ENCODE measurements around the gene TMEM59L. TPM values are rescaled to one million over a fixed set of nuclear protein-coding genes. Genes with fewer than 3 reads are reported as not detected.

The TMEM59L gene
- total RNA-seq, 1 experiment from 2014 or later, result 0.71 TPM

DNA sequence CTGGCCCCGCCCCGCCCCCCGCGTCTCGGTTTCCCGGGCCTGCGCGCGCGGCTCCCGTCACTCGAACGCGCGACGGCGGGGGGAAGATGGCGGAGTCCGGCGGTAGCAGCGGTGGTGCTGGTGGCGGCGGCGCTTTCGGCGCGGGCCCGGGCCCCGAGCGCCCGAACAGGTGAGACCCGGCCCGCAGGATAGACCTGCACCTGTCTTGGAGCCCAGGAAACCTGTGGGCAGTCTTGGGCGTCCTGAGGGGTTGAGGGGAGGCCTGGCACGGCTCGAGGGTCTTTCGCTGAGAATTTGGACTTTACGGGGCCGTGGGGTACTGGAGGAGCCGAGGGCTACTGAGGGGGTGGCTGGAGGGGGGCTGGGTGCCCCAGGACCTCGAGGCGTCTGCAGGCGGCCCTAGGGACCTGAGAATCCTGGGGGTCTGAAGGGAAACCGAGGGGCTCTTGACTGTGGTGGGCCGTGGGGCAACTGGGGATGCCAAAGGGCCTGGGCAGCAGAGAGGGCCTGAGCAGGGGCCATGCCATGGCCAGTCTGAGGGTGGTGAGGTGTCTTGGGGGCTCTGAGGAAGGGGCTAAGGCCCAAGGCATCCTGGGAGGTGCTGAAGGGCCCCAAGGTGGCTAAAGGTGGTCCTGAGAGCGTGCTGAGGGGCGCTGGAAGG lies 24.4 kb downstream of the TMEM59L start, which contains the start of gene KLHL26:
TSS of gene KLHL26 (plus strand) at position 60 of the 661 bp plus-strand sequence. CDS start at position 87, 27 bp downstream.
- TF ChIP-seq, protein P1, sequence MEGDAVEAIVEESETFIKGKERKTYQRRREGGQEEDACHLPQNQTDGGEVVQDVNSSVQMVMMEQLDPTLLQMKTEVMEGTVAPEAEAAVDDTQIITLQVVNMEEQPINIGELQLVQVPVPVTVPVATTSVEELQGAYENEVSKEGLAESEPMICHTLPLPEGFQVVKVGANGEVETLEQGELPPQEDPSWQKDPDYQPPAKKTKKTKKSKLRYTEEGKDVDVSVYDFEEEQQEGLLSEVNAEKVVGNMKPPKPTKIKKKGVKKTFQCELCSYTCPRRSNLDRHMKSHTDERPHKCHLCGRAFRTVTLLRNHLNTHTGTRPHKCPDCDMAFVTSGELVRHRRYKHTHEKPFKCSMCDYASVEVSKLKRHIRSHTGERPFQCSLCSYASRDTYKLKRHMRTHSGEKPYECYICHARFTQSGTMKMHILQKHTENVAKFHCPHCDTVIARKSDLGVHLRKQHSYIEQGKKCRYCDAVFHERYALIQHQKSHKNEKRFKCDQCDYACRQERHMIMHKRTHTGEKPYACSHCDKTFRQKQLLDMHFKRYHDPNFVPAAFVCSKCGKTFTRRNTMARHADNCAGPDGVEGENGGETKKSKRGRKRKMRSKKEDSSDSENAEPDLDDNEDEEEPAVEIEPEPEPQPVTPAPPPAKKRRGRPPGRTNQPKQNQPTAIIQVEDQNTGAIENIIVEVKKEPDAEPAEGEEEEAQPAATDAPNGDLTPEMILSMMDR (IDR thresholded peaks at IDR 0.05; ENCODE audit: unreplicated experiment), result no peak
- intact Hi-C loops (cut with micrococcal nuclease; ENCODE audit: unreplicated experiment), result no loop called here
- CTCF ChIA-PET, result no interaction called here
- Mint-ChIP-seq H3K27me3 (ENCODE audit: unreplicated experiment) (peaks cover 21% of the 10 kb centered on the region), H3K36me3 (ENCODE audit: insufficient read depth, unreplicated experiment) (peaks cover 23% of the 10 kb centered on the region), H3K27ac (ENCODE audit: unreplicated experiment) (peak within 1 kb of the TSS; percentile 60), H3K9me3 (ENCODE audit: low read depth, unreplicated experiment) (no peaks in the 10 kb centered on the region), H3K4me3 (ENCODE audit: low read depth, unreplicated experiment) (peak within 1 kb of the TSS; percentile 77), H3K4me1 (ENCODE audit: low read depth, unreplicated experiment) (peaks cover 19% of the 10 kb centered on the region)
- BruUV-seq (replicated peaks), result no TSS peak
- DNase-seq, result no peak

DNA sequence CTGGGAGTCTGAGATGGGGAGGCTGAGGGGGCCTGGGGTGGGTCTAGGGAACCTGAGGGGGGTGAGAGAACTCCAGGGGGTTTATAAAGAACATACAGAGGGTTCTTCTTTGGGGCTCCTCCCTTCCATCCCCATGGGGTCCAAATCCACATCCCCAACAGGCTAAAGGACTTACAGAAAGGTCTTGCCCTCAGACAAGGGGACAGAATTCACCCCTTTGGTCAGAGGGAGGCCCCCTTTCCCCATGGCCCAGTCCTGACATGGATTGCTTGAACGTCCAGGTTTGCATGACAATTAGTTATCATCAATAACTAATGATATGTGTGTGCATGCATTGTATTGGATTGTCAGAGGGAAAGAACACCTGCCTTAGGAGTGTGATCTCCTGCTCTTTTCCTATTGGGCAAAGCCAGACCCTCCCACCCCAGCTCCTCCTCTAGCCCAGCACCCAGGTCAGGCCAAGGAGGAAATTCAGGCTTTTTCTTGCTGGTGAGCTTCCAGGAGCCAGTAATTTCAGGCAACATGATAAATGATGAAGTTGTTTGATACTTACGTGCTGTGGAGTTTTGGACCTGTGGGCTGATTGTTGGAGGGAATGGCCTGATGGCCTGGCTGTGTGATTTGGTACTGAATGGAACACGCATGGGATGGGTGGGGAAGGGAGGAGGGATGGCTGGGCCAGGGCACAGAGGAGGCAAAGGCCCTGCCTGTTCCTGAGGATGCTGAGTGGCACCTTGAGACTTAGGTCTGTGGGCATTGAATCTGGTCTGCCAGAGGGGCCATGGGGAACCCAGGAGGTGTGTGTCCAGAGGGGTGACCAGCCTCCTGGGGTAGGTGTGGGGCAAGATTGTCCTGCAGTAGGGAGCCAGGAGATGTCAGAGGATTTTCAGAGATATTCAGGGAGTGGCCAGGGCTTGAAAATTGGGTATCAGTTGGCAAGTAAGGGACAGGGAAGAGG lies 25.3 kb downstream of the TMEM59L start:
- peaks cover 23% of the 10 kb centered on the region for H3K36me3 Mint-ChIP-seq (ENCODE audit: insufficient read depth, unreplicated experiment)
- intact Hi-C loops (cut with micrococcal nuclease; ENCODE audit: unreplicated experiment), result no loop called here
- peak; percentile 50 for DNase-seq
- H3K27ac Mint-ChIP-seq (ENCODE audit: unreplicated experiment), result no peak overlapping the region
- H3K4me3 Mint-ChIP-seq (ENCODE audit: low read depth, unreplicated experiment), result peak overlapping the region; percentile 77
- peaks cover 21% of the 10 kb centered on the region for H3K27me3 Mint-ChIP-seq (ENCODE audit: unreplicated experiment)
- peaks cover 19% of the 10 kb centered on the region for H3K4me1 Mint-ChIP-seq (ENCODE audit: low read depth, unreplicated experiment)
- CTCF ChIA-PET, result no interaction called here
- BruUV-seq (replicated peaks), result no TSS peak
- no peaks in the 10 kb centered on the region for H3K9me3 Mint-ChIP-seq (ENCODE audit: low read depth, unreplicated experiment)
- TF ChIP-seq, protein P1 (IDR thresholded peaks at IDR 0.05; ENCODE audit: unreplicated experiment), result no peak

DNA sequence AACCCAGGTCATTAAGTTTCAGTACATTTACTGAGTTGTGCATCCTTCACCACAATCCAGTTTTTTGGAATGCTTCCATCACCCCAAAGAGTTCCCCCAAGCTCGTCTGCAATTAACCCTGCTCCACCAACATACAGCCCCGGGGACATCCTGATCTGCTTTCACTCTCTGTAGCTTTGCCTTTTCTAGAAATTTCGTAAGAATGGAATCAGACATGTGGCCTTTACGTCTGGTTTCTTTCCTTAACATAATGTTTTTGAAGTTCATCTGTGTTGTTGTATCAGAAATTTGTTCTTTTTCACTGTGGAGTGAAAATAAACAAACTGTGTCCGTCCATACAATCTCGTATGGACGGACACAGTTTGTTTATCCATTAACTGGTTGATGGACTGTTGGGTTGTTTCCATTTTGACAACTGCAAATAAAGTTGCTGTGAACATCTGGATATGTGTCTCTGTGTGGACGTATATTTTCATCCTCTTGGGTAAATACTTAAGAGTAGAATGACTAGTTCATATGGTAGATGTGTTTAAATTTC lies 27.1 kb downstream of the TMEM59L start:
- no peaks in the 10 kb centered on the region for H3K9me3 Mint-ChIP-seq (ENCODE audit: low read depth, unreplicated experiment)
- H3K4me1 Mint-ChIP-seq (ENCODE audit: low read depth, unreplicated experiment), result peaks cover 19% of the 10 kb centered on the region
- H3K4me3 Mint-ChIP-seq (ENCODE audit: low read depth, unreplicated experiment), result no peak overlapping the region
- H3K36me3 Mint-ChIP-seq (ENCODE audit: insufficient read depth, unreplicated experiment), result peaks cover 23% of the 10 kb centered on the region
- TF ChIP-seq, protein P1 (IDR thresholded peaks at IDR 0.05; ENCODE audit: unreplicated experiment), result no peak
- DNase-seq, result no peak
- H3K27me3 Mint-ChIP-seq (ENCODE audit: unreplicated experiment), result peaks cover 13% of the 10 kb centered on the region
- CTCF ChIA-PET, result no interaction called here
- no peak overlapping the region for H3K27ac Mint-ChIP-seq (ENCODE audit: unreplicated experiment)
- TSS peak; percentile 28 for BruUV-seq (replicated peaks)
- intact Hi-C loops (cut with micrococcal nuclease; ENCODE audit: unreplicated experiment), result no loop called here

DNA sequence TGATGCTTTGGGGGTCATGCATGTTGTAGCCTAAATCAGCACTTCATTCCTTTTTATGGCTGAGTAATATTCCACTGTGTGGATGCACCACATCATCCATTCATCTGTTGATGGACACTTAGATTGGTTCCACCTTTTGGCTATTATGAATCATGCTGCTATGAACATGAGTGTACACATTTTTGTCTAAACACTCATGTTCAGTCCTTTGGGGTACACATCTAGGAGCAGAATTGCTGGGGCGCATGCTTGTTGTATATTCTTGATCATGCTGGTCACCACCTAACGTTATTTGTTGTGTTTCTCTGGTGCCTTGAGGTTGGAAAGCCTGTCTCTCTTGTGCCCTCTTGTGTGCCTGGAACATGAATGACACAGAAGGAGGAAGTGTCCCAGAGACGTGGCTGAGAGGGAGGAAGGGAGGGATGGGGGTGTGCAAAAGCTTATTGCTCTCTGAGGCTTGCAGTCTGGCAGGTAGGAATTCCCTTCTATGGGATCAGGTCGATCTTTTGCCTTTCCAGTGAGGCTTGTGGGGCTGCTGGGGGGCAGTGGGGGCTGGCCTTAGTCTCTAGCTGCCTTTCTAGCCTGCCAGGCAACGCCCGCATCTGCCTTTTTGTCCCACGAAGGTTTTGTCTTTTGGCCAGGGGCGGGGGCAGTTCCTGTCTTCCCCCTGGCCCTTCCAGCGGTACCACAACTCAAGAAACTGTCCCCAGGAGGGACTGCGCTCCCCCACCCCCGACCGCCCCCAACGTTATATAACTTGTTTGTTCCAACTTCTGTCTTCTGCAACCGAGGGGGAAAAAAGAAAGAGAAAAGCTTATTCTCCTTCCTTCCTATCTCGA lies 31.7 kb downstream of the TMEM59L start:
- Mint-ChIP-seq H3K36me3 (ENCODE audit: insufficient read depth, unreplicated experiment) (peaks cover 4% of the 10 kb centered on the region), H3K4me3 (ENCODE audit: low read depth, unreplicated experiment) (no peak overlapping the region), H3K27me3 (ENCODE audit: unreplicated experiment) (no peaks in the 10 kb centered on the region), H3K9me3 (ENCODE audit: low read depth, unreplicated experiment) (no peaks in the 10 kb centered on the region), H3K27ac (ENCODE audit: unreplicated experiment) (no peak overlapping the region), H3K4me1 (ENCODE audit: low read depth, unreplicated experiment) (no peaks in the 10 kb centered on the region)
- no peak for DNase-seq
- CTCF ChIA-PET, result no interaction called here
- intact Hi-C loops (cut with micrococcal nuclease; ENCODE audit: unreplicated experiment), result no loop called here
- no TSS peak for BruUV-seq (replicated peaks)
- TF ChIP-seq, protein P1 (IDR thresholded peaks at IDR 0.05; ENCODE audit: unreplicated experiment), result no peak
